SK-N-SH (cell line): ENCODE measurements around the gene SAMD1. TPM values are rescaled to one million over a fixed set of nuclear protein-coding genes. Genes with fewer than 3 reads are reported as not detected.
A peak's percentile ranks its signal among the peaks of the same experiment; 100 is the strongest.

Source experiments
- CTCF ChIA-PET: fragments of 300-600, 350-600 bp; formaldehyde crosslinking; extraction: SDS; loops from one replicate; lab custom pipeline; 2021; lab: Yijun Ruan, JAX
- POLR2A ChIA-PET: fragments of 350-600 bp; sonication (Branson Sonifier 250); formaldehyde crosslinking; extraction: SDS; loops from one replicate; lab custom pipeline; 2020; ENCODE audit warnings: antibody characterized with exemption, inconsistent platforms; lab: Yijun Ruan, JAX
- DNase-seq: peaks from one replicate; pipeline ENCODE4 v3.0.0; 2012
- H2AFZ ChIP-seq: fragments of 200-600 bp; sonication (generic); 2 replicates; pipeline ENCODE4 v1.8.1; 2016; ENCODE audit warnings: antibody characterized with exemption, mild to moderate bottlenecking, low read depth
- H3F3A ChIP-seq: fragments of 200-600 bp; sonication (generic); replicated peaks from 2 replicates; pipeline ENCODE3; 2016; ENCODE audit warnings: antibody characterized with exemption, mild to moderate bottlenecking; ENCODE audit not compliant: insufficient read depth
- H3K27ac ChIP-seq, 2 experiments: fragments of 200-500 bp in 1 of 2; fragments of 200-600 bp in 1 of 2; sonication (Bioruptor generic) in 1 of 2; sonication (generic), shearing (Covaris generic) in 1 of 2; 2 replicates each; pipeline versions ENCODE4 v1.5.1 to v1.6.1; 2014 to 2016; ENCODE audit warnings: low read depth in 2 of 2, inconsistent platforms in 1 of 2, low read length in 1 of 2, mild to moderate bottlenecking in 1 of 2, mixed read lengths in 1 of 2
- H3K27me3 ChIP-seq: fragments of 200-600 bp; sonication (generic), shearing (Covaris generic); 2 replicates; pipeline ENCODE4 v1.6.1; 2016; ENCODE audit warnings: mixed run types; ENCODE audit not compliant: insufficient read depth
- H3K36me3 ChIP-seq, 2 experiments: fragments of 200-500 bp in 1 of 2; fragments of 200-600 bp in 1 of 2; sonication (Bioruptor generic) in 1 of 2; sonication (generic) in 1 of 2; replicated peaks in 1 of 2; 2 replicates each; pipeline versions ENCODE3 to v1.5.1; 2014 to 2016; ENCODE audit warnings: low read length in 1 of 2, mild to moderate bottlenecking in 1 of 2; ENCODE audit not compliant: insufficient read depth in 2 of 2, control insufficient read depth in 1 of 2
- H3K4me1 ChIP-seq, 2 experiments: fragments of 200-500 bp in 1 of 2; fragments of 200-600 bp in 1 of 2; sonication (Bioruptor generic) in 1 of 2; sonication (generic), shearing (Covaris generic) in 1 of 2; 2 replicates each; pipeline versions ENCODE4 v1.5.1 to v1.6.1; 2014 to 2016; ENCODE audit warnings: low read depth in 1 of 2, low read length in 1 of 2, mixed run types in 1 of 2; ENCODE audit not compliant: insufficient read depth in 2 of 2, control insufficient read depth in 1 of 2
- H3K4me2 ChIP-seq: fragments of 200-600 bp; sonication (generic), shearing (Covaris generic); 2 replicates; pipeline ENCODE4 v1.6.1; 2017; ENCODE audit warnings: mixed run types
- H3K4me3 ChIP-seq, 2 experiments: fragments of 200-500 bp in 1 of 2; fragments of 200-600 bp in 1 of 2; sonication (Bioruptor generic) in 1 of 2; sonication (generic), shearing (Covaris generic) in 1 of 2; 2 replicates each; pipeline versions ENCODE4 v1.5.1 to v1.8.1; 2014 to 2016; ENCODE audit warnings: low read depth in 2 of 2, inconsistent platforms in 1 of 2, low read length in 1 of 2, mild to moderate bottlenecking in 1 of 2, mixed read lengths in 1 of 2, moderate library complexity in 1 of 2
- H3K79me2 ChIP-seq: fragments of 200-600 bp; sonication (generic); 2 replicates; pipeline ENCODE4 v1.8.1; 2017; ENCODE audit warnings: mild to moderate bottlenecking; ENCODE audit not compliant: insufficient read depth
- H3K9ac ChIP-seq: fragments of 200-600 bp; sonication (generic); 2 replicates; pipeline ENCODE4 v1.6.1; 2017; ENCODE audit warnings: mixed run types
- H3K9me2 ChIP-seq: fragments of 200-600 bp; sonication (generic); 2 replicates; pipeline ENCODE4 v1.6.1; 2017; ENCODE audit warnings: mixed run types
- H3K9me3 ChIP-seq: fragments of 200-600 bp; sonication (generic); 2 replicates; pipeline ENCODE4 v1.6.1; 2017; ENCODE audit warnings: mixed run types, mild to moderate bottlenecking, moderate library complexity
- H4K20me1 ChIP-seq: fragments of 200-600 bp; sonication (generic); 2 replicates; pipeline ENCODE4 v1.6.1; 2017; ENCODE audit warnings: mild to moderate bottlenecking, mixed run types; ENCODE audit not compliant: insufficient read depth
- CTCF ChIP-seq: fragments of 200-600 bp; sonication (generic); IDR thresholded peaks from 2 replicates; pipeline ENCODE4 v1.6.1; 2017; ENCODE audit warnings: antibody characterized with exemption, mild to moderate bottlenecking, moderate library complexity
- FOSL2 ChIP-seq: IDR thresholded peaks from 2 replicates; pipeline ENCODE4 v1.4.0; 2012; ENCODE audit warnings: low read depth, mild to moderate bottlenecking, moderate library complexity, borderline replicate concordance
- GABPA ChIP-seq: IDR thresholded peaks from 2 replicates; pipeline ENCODE4 v1.4.0; 2012; ENCODE audit warnings: low read depth, mild to moderate bottlenecking
- GATA2 ChIP-seq: sonication (generic); formaldehyde crosslinking; IDR thresholded peaks from 2 replicates; pipeline ENCODE4 v1.5.0; 2020; ENCODE audit warnings: mild to moderate bottlenecking, missing genetic modification reagents
- NRF1 ChIP-seq: IDR thresholded peaks from 2 replicates; pipeline ENCODE4 v1.6.1; 2012; ENCODE audit warnings: low read depth, mild to moderate bottlenecking, low read length
- POLR2AphosphoS5 ChIP-seq: IDR thresholded peaks from 2 replicates; pipeline ENCODE4 v1.6.1; 2012; ENCODE audit warnings: low read depth, low read length
- SMC3 ChIP-seq: IDR thresholded peaks from 2 replicates; pipeline ENCODE4 v1.6.1; 2012; ENCODE audit warnings: low read depth, low read length, improper control_type of control experiment
- ZBTB33 ChIP-seq: IDR thresholded peaks from 2 replicates; pipeline ENCODE4 v1.4.0; 2012; ENCODE audit warnings: low read depth, borderline replicate concordance
- WGBS: methylation state at CpG from one replicate; pipeline ENCODE4 v1.1.6; 2017; ENCODE audit warnings: low lambda C conversion rate; 5-methylcytosine and 5-hydroxymethylcytosine counted together
- polyA plus RNA-seq, 3 experiments: library from polyadenylated mRNA; depleted of rRNA; stranded (reverse); fragments of >200 nt; gene quantifications; 2 replicates each; pipeline ENCODE4 v1.2.3, GENCODE V29; 2012

The SAMD1 gene
- polyA plus RNA-seq, 1 of the 3 experiments (the other 2 are of a cell fraction): 19.0 TPM

GRCh38 chr19:14059093-14059480 is 31.5 kb downstream of the SAMD1 start:
- H3K4me2 ChIP-seq: no peak overlapping the region; the same call in 1 of the 2 replicates
- no peaks in the 10 kb centered on the region for H3K79me2 ChIP-seq
- no peak overlapping the region for H2AFZ ChIP-seq
- H3K36me3 ChIP-seq: no peaks in the 10 kb centered on the region
- H3K27me3 ChIP-seq: no peaks in the 10 kb centered on the region
- TF ChIP-seq POLR2AphosphoS5: no peak
- no peak for TF ChIP-seq FOSL2
- no peak for TF ChIP-seq ZBTB33
- TF ChIP-seq GATA2 (CRISPR knock-in tag): no peak
- peak; percentile 76 for TF ChIP-seq CTCF
- H4K20me1 ChIP-seq: no peaks in the 10 kb centered on the region
- H3K4me3 ChIP-seq: peak overlapping the region in 1 of 2 experiments; percentile 64; a peak in 1 of 4 replicates
- 9% methylated on average over 13 of the region's 15 CpGs for whole genome bisulfite sequencing
- H3K4me1 ChIP-seq: peaks cover 6 to 10% of the 10 kb centered on the region in 2 experiments; a peak in 2 of 4 replicates
- DNase-seq: peak; percentile 66
- peaks cover 11% of the 10 kb centered on the region for H3F3A ChIP-seq
- CTCF ChIA-PET: interaction anchor here (0.6 to 8.1 kb wide), 35 partner anchors 10 to 291 kb away, joined by 3 to 146 read pairs (median 4); partner anchors contain the start of genes DCAF15, IL27RA and MISP3
- H3K9ac ChIP-seq: no peak overlapping the region
- H3K27ac ChIP-seq: no peak overlapping the region
- POLR2A ChIA-PET: interaction anchor here (1.6 kb wide), 1 partner anchor 15 kb away, joined by 4 read pairs; no protein-coding TSS in a partner anchor
- no peaks in the 10 kb centered on the region for H3K9me3 ChIP-seq
- no peaks in the 10 kb centered on the region for H3K9me2 ChIP-seq

GRCh38 chr19:14058182-14059092 is 32.1 kb downstream of the SAMD1 start:
- Histone ChIP-seq H3K4me1 (peaks cover 6 to 10% of the 10 kb centered on the region in 2 experiments; a peak in 2 of 4 replicates), H3K4me2 (peak overlapping the region; percentile 88), H3F3A (peaks cover 11% of the 10 kb centered on the region), H3K79me2 (no peaks in the 10 kb centered on the region)
- TF ChIP-seq FOSL2 (no peak), SMC3 (no peak), NRF1 (no peak), GABPA (no peak)
- TF ChIP-seq, all 33 proteins: peak for 0
- ChIA-PET POLR2A (interaction anchor here (1.6 kb wide), 1 partner anchor 15 kb away, joined by 4 read pairs; no protein-coding TSS in a partner anchor), CTCF (interaction anchor here (0.6 to 8.1 kb wide), 35 partner anchors 9 to 225 kb away, joined by 3 to 146 read pairs (median 4); partner anchors contain the start of genes DCAF15, IL27RA, MISP3 and PODNL1)
- H3K9me3 ChIP-seq: no peaks in the 10 kb centered on the region
- no peaks in the 10 kb centered on the region for H3K36me3 ChIP-seq
- no peaks in the 10 kb centered on the region for H3K27me3 ChIP-seq
- no peaks in the 10 kb centered on the region for H4K20me1 ChIP-seq
- no peaks in the 10 kb centered on the region for H3K9me2 ChIP-seq
- H3K4me3 ChIP-seq: peak overlapping the region; percentile 39 to 64
- no peak overlapping the region for H3K27ac ChIP-seq
- 0 out of 2 replicates have a peak overlapping the region, but pooled peaks have one; percentile 93 for H2AFZ ChIP-seq
- peak; percentile 27 for DNase-seq
- H3K9ac ChIP-seq: 0 out of 2 replicates have a peak overlapping the region, but pooled peaks have one; percentile 46
- WGBS: 11% methylated on average over 17 of the region's 17 CpGs
